K562 (cell line): ENCODE measurements around the gene DCAF4L1. TPM values are rescaled to one million over a fixed set of nuclear protein-coding genes. Genes with fewer than 3 reads are reported as not detected.

ENCODE experiments used
- CEBPG ChIP-seq, 3 experiments: fragments of 200-800 bp in 1 of 3; sonication (Bioruptor generic) in 1 of 3; sonication (generic) in 1 of 3; formaldehyde crosslinking in 1 of 3; IDR thresholded peaks in 2 of 3; conservative IDR thresholded peaks in 1 of 3; 2 replicates each; pipeline versions ENCODE4 v1.6.1 to v1.8.0; 2016 to 2022; ENCODE audit warnings: missing compliant biosample characterization in 2 of 3, missing genetic modification characterization in 2 of 3, mild to moderate bottlenecking in 1 of 3, missing genetic modification reagents in 1 of 3
- FIP1L1 ChIP-seq: fragments of 200-400 bp; formaldehyde crosslinking; IDR thresholded peaks from 2 replicates; pipeline ENCODE4 v1.6.1; 2018; ENCODE audit warnings: mild to moderate bottlenecking, low read depth, low read length; ENCODE audit not compliant: poor library complexity, severe bottlenecking
- FOXK2 ChIP-seq, 2 experiments: fragments of 450-650 bp; IDR thresholded peaks in 1 of 2; conservative IDR thresholded peaks in 1 of 2; 2 replicates each; pipeline ENCODE4 v1.6.1; 2016; ENCODE audit warnings: low read depth in 2 of 2, mild to moderate bottlenecking in 1 of 2
- MAZ ChIP-seq, 2 experiments: fragments of 450-650 bp in 1 of 2; sonication (generic) in 1 of 2; formaldehyde crosslinking; IDR thresholded peaks in 1 of 2; conservative IDR thresholded peaks in 1 of 2; 2 replicates each; pipeline versions ENCODE4 v1.4.0 to v1.5.0; 2020; ENCODE audit warnings: mild to moderate bottlenecking in 1 of 2, missing genetic modification reagents in 1 of 2
- RBFOX2 ChIP-seq: fragments of 200-400 bp; formaldehyde crosslinking; IDR thresholded peaks from 2 replicates; pipeline ENCODE4 v1.6.1; 2017; ENCODE audit warnings: low read depth, mild to moderate bottlenecking, low read length, moderate library complexity
- SRSF1 ChIP-seq: fragments of 200-400 bp; formaldehyde crosslinking; IDR thresholded peaks from 2 replicates; pipeline ENCODE4 v1.6.1; 2017; ENCODE audit warnings: mild to moderate bottlenecking, low read depth, low read length, moderate library complexity
- TSC22D4 ChIP-seq: fragments of 450-650 bp; IDR thresholded peaks from 2 replicates; pipeline ENCODE4 v1.6.1; 2016; ENCODE audit warnings: missing genetic modification characterization, missing biosample characterization, control low read depth
- YY1 ChIP-seq, 3 experiments: IDR thresholded peaks; 2 replicates each; pipeline ENCODE4 v1.6.1; 2011; ENCODE audit warnings: low read length in 2 of 3, mild to moderate bottlenecking in 2 of 3, moderate library complexity in 2 of 3, borderline replicate concordance in 1 of 3, control low read depth in 1 of 3, low read depth in 1 of 3; ENCODE audit not compliant: insufficient read depth in 3 of 3, insufficient replicate concordance in 2 of 3, control insufficient read depth in 1 of 3, insufficient read length in 1 of 3; ENCODE audit errors: extremely low read depth in 1 of 3
- ZNF75A ChIP-seq: fragments of 450-650 bp; formaldehyde crosslinking; IDR thresholded peaks from 2 replicates; pipeline ENCODE4 v1.4.0; 2020; ENCODE audit warnings: mild to moderate bottlenecking
- polyA plus RNA-seq, 8 experiments: library from polyadenylated mRNA; depleted of rRNA in 4 of 8; stranded (reverse) in 5 of 8; unstranded in 3 of 8; fragments of >200 nt; fragmentation: Nextera tagmentation in 2 of 8; fragmentation: Illumina TruSeq in 1 of 8; extraction: Ambion mirVana in 2 of 8; extraction: Trizol in 1 of 8; gene quantifications; 2 replicates each; pipeline versions ENCODE4 v1.2.1 to v1.2.3, GENCODE V29; 2011 to 2014; ENCODE audit warnings: inconsistent platforms in 1 of 8, missing spikeins in 1 of 8
- total RNA-seq, 7 experiments: library from RNA; depleted of rRNA in 6 of 7; stranded (reverse); fragments of >200 nt in 6 of 7; fragmentation: Illumina TruSeq in 2 of 7; extraction: Trizol in 2 of 7; gene quantifications; 2 replicates each; pipeline versions ENCODE4 v1.2.1 to v1.2.3, GENCODE V29; 2011 to 2021; ENCODE audit warnings: low replicate concordance in 1 of 7
- TF ChIP-seq, protein P1 (sequence below): sonication (generic); formaldehyde crosslinking; IDR thresholded peaks from 2 replicates; pipeline ENCODE4 v1.8.0; 2022; ENCODE audit warnings: mild to moderate bottlenecking, missing genetic modification reagents
- TF ChIP-seq, protein P2 (sequence below): fragments of 450-650 bp; IDR thresholded peaks from 2 replicates; pipeline ENCODE4 v1.6.1; 2017; ENCODE audit warnings: antibody characterized with exemption
- TF ChIP-seq, protein P3 (sequence below), 3 experiments: fragments of 200-800 bp in 1 of 3; fragments of 250-450 bp in 1 of 3; fragments of 450-650 bp in 1 of 3; sonication (Bioruptor Pico) in 1 of 3; sonication (Bioruptor generic) in 1 of 3; formaldehyde crosslinking in 1 of 3; IDR thresholded peaks; 2 replicates each; pipeline versions ENCODE4 v1.6.1 to v1.8.0; 2016 to 2022; ENCODE audit warnings: mild to moderate bottlenecking in 2 of 3, missing genetic modification characterization in 2 of 3, missing compliant biosample characterization in 1 of 3, moderate library complexity in 1 of 3

The DCAF4L1 gene
- total and polyA plus RNA-seq, 9 of the 15 experiments (the other 6 are each of a cell fraction or from before 2014, with no cell fraction given), result 0.17 to 0.64 (median 0.36) TPM

DNA sequence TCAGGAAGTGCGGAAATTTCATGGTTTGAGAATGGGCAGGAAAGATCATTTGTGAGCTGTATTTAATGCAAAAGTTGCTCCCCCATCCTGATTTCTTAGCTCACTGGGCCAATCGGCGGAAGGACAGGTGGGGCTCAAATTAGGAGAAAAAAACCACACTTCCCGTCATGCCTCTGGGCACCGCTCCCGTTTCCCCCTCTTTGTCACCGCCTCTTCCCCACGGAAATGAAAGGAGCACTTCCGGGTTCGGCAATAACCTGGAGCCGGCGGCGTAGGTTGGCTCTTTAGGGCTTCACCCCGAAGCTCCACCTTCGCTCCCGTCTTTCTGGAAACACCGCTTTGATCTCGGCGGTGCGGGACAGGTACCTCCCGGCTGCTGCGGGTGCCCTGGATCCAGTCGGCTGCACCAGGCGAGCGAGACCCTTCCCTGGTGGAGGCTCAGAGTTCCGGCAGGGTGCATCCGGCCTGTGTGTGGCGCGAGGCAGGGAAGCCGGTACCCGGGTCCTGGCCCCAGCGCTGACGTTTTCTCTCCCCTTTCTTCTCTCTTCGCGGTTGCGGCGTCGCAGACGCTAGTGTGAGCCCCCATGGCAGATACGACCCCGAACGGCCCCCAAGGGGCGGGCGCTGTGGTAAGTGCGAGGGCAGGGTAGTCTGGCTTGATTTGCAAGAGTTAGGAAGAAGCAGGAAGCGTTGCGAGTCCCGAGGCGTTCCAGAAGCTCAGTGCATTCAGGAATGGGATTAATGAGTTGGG is 46.5 kb upstream of the DCAF4L1 start, which contains the start of gene TMEM33 (continued):
- TF ChIP-seq, protein P1, sequence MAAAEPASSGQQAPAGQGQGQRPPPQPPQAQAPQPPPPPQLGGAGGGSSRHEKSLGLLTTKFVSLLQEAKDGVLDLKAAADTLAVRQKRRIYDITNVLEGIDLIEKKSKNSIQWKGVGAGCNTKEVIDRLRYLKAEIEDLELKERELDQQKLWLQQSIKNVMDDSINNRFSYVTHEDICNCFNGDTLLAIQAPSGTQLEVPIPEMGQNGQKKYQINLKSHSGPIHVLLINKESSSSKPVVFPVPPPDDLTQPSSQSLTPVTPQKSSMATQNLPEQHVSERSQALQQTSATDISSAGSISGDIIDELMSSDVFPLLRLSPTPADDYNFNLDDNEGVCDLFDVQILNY, result no peak
- TF ChIP-seq FIP1L1 (peak; percentile 53), FOXK2 (conservative IDR thresholded peaks at IDR 0.05 in 1 of 2, IDR thresholded peaks at IDR 0.05 in 1 of 2; ENCODE audit: low read depth in 2 of 2) (peak; percentile 25 to 51; a peak in 1 of 4 replicates), CEBPG (CRISPR knock-in tag; IDR thresholded peaks at IDR 0.05) (no peak), CEBPG (tag; conservative IDR thresholded peaks at IDR 0.05 in 1 of 2, IDR thresholded peaks at IDR 0.05 in 1 of 2) (no peak), MAZ (CRISPR knock-in tag; conservative IDR thresholded peaks at IDR 0.05 in 1 of 2, IDR thresholded peaks at IDR 0.05 in 1 of 2) (peak; percentile 31 to 48; a peak in 2 of 4 replicates), YY1 (IDR thresholded peaks at IDR 0.05; ENCODE audit: borderline replicate concordance in 1 of 3, control insufficient read depth in 1 of 3, extremely low read depth in 1 of 3, insufficient read depth in 3 of 3, insufficient read length in 1 of 3, insufficient replicate concordance in 2 of 3, low read depth in 1 of 3, low read length in 2 of 3) (peak in 1 of 3 experiments; percentile 33), SRSF1 (no peak), TSC22D4 (no peak), RBFOX2 (peak; percentile 93), ZNF75A (CRISPR knock-in tag) (no peak)
- TF ChIP-seq, protein P2, sequence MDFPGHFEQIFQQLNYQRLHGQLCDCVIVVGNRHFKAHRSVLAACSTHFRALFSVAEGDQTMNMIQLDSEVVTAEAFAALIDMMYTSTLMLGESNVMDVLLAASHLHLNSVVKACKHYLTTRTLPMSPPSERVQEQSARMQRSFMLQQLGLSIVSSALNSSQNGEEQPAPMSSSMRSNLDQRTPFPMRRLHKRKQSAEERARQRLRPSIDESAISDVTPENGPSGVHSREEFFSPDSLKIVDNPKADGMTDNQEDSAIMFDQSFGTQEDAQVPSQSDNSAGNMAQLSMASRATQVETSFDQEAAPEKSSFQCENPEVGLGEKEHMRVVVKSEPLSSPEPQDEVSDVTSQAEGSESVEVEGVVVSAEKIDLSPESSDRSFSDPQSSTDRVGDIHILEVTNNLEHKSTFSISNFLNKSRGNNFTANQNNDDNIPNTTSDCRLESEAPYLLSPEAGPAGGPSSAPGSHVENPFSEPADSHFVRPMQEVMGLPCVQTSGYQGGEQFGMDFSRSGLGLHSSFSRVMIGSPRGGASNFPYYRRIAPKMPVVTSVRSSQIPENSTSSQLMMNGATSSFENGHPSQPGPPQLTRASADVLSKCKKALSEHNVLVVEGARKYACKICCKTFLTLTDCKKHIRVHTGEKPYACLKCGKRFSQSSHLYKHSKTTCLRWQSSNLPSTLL, result no peak
- TF ChIP-seq, protein P3, sequence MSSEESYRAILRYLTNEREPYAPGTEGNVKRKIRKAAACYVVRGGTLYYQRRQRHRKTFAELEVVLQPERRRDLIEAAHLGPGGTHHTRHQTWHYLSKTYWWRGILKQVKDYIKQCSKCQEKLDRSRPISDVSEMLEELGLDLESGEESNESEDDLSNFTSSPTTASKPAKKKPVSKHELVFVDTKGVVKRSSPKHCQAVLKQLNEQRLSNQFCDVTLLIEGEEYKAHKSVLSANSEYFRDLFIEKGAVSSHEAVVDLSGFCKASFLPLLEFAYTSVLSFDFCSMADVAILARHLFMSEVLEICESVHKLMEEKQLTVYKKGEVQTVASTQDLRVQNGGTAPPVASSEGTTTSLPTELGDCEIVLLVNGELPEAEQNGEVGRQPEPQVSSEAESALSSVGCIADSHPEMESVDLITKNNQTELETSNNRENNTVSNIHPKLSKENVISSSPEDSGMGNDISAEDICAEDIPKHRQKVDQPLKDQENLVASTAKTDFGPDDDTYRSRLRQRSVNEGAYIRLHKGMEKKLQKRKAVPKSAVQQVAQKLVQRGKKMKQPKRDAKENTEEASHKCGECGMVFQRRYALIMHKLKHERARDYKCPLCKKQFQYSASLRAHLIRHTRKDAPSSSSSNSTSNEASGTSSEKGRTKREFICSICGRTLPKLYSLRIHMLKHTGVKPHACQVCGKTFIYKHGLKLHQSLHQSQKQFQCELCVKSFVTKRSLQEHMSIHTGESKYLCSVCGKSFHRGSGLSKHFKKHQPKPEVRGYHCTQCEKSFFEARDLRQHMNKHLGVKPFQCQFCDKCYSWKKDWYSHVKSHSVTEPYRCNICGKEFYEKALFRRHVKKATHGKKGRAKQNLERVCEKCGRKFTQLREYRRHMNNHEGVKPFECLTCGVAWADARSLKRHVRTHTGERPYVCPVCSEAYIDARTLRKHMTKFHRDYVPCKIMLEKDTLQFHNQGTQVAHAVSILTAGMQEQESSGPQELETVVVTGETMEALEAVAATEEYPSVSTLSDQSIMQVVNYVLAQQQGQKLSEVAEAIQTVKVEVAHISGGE (CRISPR knock-in tag; IDR thresholded peaks at IDR 0.05), result peak in 2 of 3 experiments; percentile 58 to 89; a peak in 4 of 6 replicates
